Caco-2 (cell line): ENCODE measurements around the gene RPL38. TPM values are rescaled to one million over a fixed set of nuclear protein-coding genes. Genes with fewer than 3 reads are reported as not detected.

Experiments used
- BruUV-seq: library from RNA; stranded (reverse); fragments of 400-500 nt; replicated peaks from 2 replicates; lab custom pipeline; 2021; lab: Mats Ljungman, UMichigan
- CTCF ChIA-PET: fragments of 300-600 bp; sonication (Branson Sonifier 250); formaldehyde crosslinking; loops from one replicate; lab custom pipeline; 2022; ENCODE audit warnings: antibody characterized with exemption; lab: Charles Lee
- POLR2A ChIA-PET: fragments of 300-600 bp; sonication (Branson Sonifier 250); formaldehyde crosslinking; loops from one replicate; lab custom pipeline; 2022; ENCODE audit warnings: antibody characterized with exemption; lab: Charles Lee
- DNase-seq, 2 experiments: peaks; one replicate each; pipeline versions ENCODE4 v3.0.0 to v3.0.0-alpha.2; 2020 to 2022
- H3K27me3 ChIP-seq: replicated peaks from 2 replicates; pipeline ENCODE4 v1.6.0; 2011; ENCODE audit warnings: low read length; ENCODE audit not compliant: control insufficient read depth, insufficient read depth
- H3K36me3 ChIP-seq: 2 replicates; pipeline ENCODE4 v1.5.1; 2011; ENCODE audit warnings: low read length; ENCODE audit not compliant: control insufficient read depth, insufficient read depth
- H3K4me1 ChIP-seq: fragments of 250-450 bp; sonication (Bioruptor Pico); 2 replicates; pipeline ENCODE4 v1.5.1; 2020; ENCODE audit warnings: mild to moderate bottlenecking
- H3K4me3 ChIP-seq: 2 replicates; pipeline ENCODE4 v1.5.1; 2011; ENCODE audit warnings: low read depth, mild to moderate bottlenecking, control low read depth, low read length
- H3K9me3 ChIP-seq: fragments of 250-450 bp; sonication (Bioruptor Pico); 2 replicates; pipeline ENCODE4 v1.5.1; 2020; ENCODE audit warnings: mild to moderate bottlenecking, moderate library complexity
- H3K27ac Mint-ChIP-seq: one replicate; pipeline ENCODE4 v1.8.0; 2022; ENCODE audit warnings: mixed read lengths; ENCODE audit not compliant: unreplicated experiment
- H3K27me3 Mint-ChIP-seq: one replicate; pipeline ENCODE4 v1.8.0; 2022; ENCODE audit warnings: mixed read lengths; ENCODE audit not compliant: insufficient read depth, unreplicated experiment
- H3K36me3 Mint-ChIP-seq: one replicate; pipeline ENCODE4 v1.8.0; 2022; ENCODE audit warnings: mild to moderate bottlenecking, mixed read lengths; ENCODE audit not compliant: insufficient read depth, unreplicated experiment
- H3K4me1 Mint-ChIP-seq: one replicate; pipeline ENCODE4 v1.8.0; 2022; ENCODE audit warnings: low read depth, mixed read lengths; ENCODE audit not compliant: unreplicated experiment
- H3K4me3 Mint-ChIP-seq: one replicate; pipeline ENCODE4 v1.8.0; 2022; ENCODE audit warnings: mild to moderate bottlenecking, moderate library complexity, mixed read lengths; ENCODE audit not compliant: unreplicated experiment
- H3K9me3 Mint-ChIP-seq: one replicate; pipeline ENCODE4 v1.8.0; 2022; ENCODE audit warnings: mixed read lengths; ENCODE audit not compliant: unreplicated experiment
- intact Hi-C: fragments of 100-400 bp; cut with micrococcal nuclease; formaldehyde crosslinking; loops from one replicate; pipeline ENCODE4 v1.10.0; 2022; ENCODE audit not compliant: unreplicated experiment
- total RNA-seq: library from RNA; stranded (reverse); gene quantifications from 2 replicates; pipeline ENCODE4 v1.2.3, GENCODE V29; 2022
- TF ChIP-seq, protein P1 (sequence below), 2 experiments: fragments of 200-600 bp in 1 of 2; IDR thresholded peaks; 1 replicate in 1 of 2; 2 replicates in 1 of 2; pipeline versions ENCODE4 v1.5.1 to v1.8.0; 2011 to 2022; ENCODE audit warnings: antibody characterized with exemption in 1 of 2, control low read depth in 1 of 2, inconsistent platforms in 1 of 2, low read depth in 1 of 2, low read length in 1 of 2, mild to moderate bottlenecking in 1 of 2, moderate library complexity in 1 of 2; ENCODE audit not compliant: insufficient read depth in 1 of 2, severe bottlenecking in 1 of 2, unreplicated experiment in 1 of 2

Gene RPL38
- total RNA-seq, 1 experiment from 2014 or later, result 1,319 TPM

- no peak for DNase-seq
- Mint-ChIP-seq H3K36me3 (no peaks in the 10 kb centered on the region), H3K4me3 (no peak overlapping the region), H3K27ac (no peak overlapping the region), H3K27me3 (no peaks in the 10 kb centered on the region), H3K9me3 (no peaks in the 10 kb centered on the region), H3K4me1 (no peaks in the 10 kb centered on the region)
- Histone ChIP-seq H3K4me3 (no peak overlapping the region), H3K27me3 (no peaks in the 10 kb centered on the region), H3K9me3 (no peaks in the 10 kb centered on the region), H3K36me3 (no peaks in the 10 kb centered on the region), H3K4me1 (no peaks in the 10 kb centered on the region)
- BruUV-seq, result no TSS peak
- intact Hi-C loops, result no loop called here
- TF ChIP-seq, protein P1, sequence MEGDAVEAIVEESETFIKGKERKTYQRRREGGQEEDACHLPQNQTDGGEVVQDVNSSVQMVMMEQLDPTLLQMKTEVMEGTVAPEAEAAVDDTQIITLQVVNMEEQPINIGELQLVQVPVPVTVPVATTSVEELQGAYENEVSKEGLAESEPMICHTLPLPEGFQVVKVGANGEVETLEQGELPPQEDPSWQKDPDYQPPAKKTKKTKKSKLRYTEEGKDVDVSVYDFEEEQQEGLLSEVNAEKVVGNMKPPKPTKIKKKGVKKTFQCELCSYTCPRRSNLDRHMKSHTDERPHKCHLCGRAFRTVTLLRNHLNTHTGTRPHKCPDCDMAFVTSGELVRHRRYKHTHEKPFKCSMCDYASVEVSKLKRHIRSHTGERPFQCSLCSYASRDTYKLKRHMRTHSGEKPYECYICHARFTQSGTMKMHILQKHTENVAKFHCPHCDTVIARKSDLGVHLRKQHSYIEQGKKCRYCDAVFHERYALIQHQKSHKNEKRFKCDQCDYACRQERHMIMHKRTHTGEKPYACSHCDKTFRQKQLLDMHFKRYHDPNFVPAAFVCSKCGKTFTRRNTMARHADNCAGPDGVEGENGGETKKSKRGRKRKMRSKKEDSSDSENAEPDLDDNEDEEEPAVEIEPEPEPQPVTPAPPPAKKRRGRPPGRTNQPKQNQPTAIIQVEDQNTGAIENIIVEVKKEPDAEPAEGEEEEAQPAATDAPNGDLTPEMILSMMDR (IDR thresholded peaks at IDR 0.05; ENCODE audit: insufficient read depth in 1 of 2, low read depth in 1 of 2, low read length in 1 of 2, severe bottlenecking in 1 of 2, unreplicated experiment in 1 of 2), result no peak
- ChIA-PET CTCF (interaction anchor here (0.6 kb wide), 1 partner anchor 42 kb away, joined by 6 read pairs; the partner anchor contains the start of gene RPL38), POLR2A (no interaction called here)
These were observed 41.8 kb downstream of the RPL38 start for GRCh38 chr17:74245145-74245831.

- ChIA-PET POLR2A (interaction anchor here (0.5 kb wide), 1 partner anchor 16 kb away, joined by 3 read pairs; no protein-coding TSS in a partner anchor), CTCF (interaction anchor here (0.6 kb wide), 1 partner anchor 43 kb away, joined by 6 read pairs; the partner anchor contains the start of gene RPL38)
- DNase-seq, result no peak
- Histone ChIP-seq H3K4me1 (no peaks in the 10 kb centered on the region), H3K27me3 (no peaks in the 10 kb centered on the region), H3K4me3 (no peak overlapping the region), H3K36me3 (no peaks in the 10 kb centered on the region), H3K9me3 (no peaks in the 10 kb centered on the region)
- no peak overlapping the region for H3K27ac Mint-ChIP-seq
- H3K4me1 Mint-ChIP-seq, result no peaks in the 10 kb centered on the region
- intact Hi-C loops, result no loop called here
- TF ChIP-seq, protein P1 (IDR thresholded peaks at IDR 0.05; ENCODE audit: insufficient read depth in 1 of 2, low read depth in 1 of 2, low read length in 1 of 2, severe bottlenecking in 1 of 2, unreplicated experiment in 1 of 2), result no peak
- no peaks in the 10 kb centered on the region for H3K36me3 Mint-ChIP-seq
- no peaks in the 10 kb centered on the region for H3K9me3 Mint-ChIP-seq
- H3K27me3 Mint-ChIP-seq, result no peaks in the 10 kb centered on the region
- BruUV-seq, result no TSS peak
- no peak overlapping the region for H3K4me3 Mint-ChIP-seq
These were observed 42.4 kb downstream of the RPL38 start for GRCh38 chr17:74245871-74246270.

DNA sequence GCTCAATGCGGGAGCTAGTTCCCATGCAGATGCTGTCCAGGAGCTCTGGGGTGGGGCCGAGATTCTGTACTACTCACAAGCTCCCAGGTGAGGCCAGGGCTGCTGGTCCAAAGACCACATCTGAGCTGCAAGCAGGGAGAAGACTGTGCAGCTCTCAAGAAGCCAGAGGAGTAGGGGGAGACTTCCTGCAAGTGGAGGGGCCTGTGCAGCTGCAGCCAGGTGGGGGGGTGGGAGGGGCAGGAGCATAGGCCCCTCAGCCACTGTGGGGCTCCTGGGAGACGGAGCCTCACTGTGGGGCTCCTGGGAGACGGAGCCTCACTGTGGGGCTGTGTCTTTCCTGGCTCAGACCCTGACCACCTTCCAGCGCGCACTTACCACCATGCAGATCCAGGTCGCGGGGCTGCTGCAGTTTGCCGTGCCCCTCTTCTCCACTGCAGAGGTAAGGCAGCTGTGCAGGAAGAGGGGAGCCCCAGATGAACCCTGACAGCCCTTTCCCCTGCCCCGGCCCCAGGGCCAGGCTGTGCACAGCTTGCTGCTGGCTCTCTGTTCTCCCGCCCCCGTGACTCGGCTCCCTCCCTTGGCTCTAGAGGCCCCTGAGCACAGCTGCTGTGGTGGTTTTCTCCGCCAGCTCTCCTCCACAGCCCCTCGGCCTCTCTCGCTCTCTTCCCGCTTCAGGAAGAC, 46.3 kb downstream of the RPL38 start:
- no peak for DNase-seq
- no peaks in the 10 kb centered on the region for H3K4me1 ChIP-seq
- Mint-ChIP-seq H3K9me3 (no peaks in the 10 kb centered on the region), H3K27ac (no peak overlapping the region), H3K4me3 (no peak overlapping the region), H3K36me3 (no peaks in the 10 kb centered on the region), H3K4me1 (no peaks in the 10 kb centered on the region), H3K27me3 (no peaks in the 10 kb centered on the region)
- TF ChIP-seq, protein P1 (IDR thresholded peaks at IDR 0.05; ENCODE audit: insufficient read depth in 1 of 2, low read depth in 1 of 2, low read length in 1 of 2, severe bottlenecking in 1 of 2, unreplicated experiment in 1 of 2), result no peak
- CTCF ChIA-PET, result no interaction called here
- H3K9me3 ChIP-seq, result no peaks in the 10 kb centered on the region
- POLR2A ChIA-PET, result no interaction called here
- H3K4me3 ChIP-seq, result no peak overlapping the region
- intact Hi-C loops, result no loop called here
- no peaks in the 10 kb centered on the region for H3K36me3 ChIP-seq
- no TSS peak for BruUV-seq
- H3K27me3 ChIP-seq, result no peaks in the 10 kb centered on the region
